SK-N-DZ (cell line): Measurements from ENCODE around the gene BTBD9.

Experiments used
- DNase-seq: peaks from one replicate; pipeline ENCODE4 v3.0.0-alpha.2; 2015; ENCODE audit warnings: low spot score

BTBD9 gene

GRCh38 chr6:38482466-38482865 lies 157.3 kb downstream of the BTBD9 start:
- peak; percentile 50 for DNase-seq

GRCh38 chr6:38481851-38482250 lies 157.9 kb downstream of the BTBD9 start:
- no peak for DNase-seq

- DNase-seq, result no peak
Observed at GRCh38 chr6:38481211-38481836, 158.4 kb downstream of the BTBD9 start.

GRCh38 chr6:38480036-38480435 lies 159.7 kb downstream of the BTBD9 start:
- no peak for DNase-seq

- DNase-seq, result no peak
Observed at GRCh38 chr6:38479331-38479730, 160.4 kb downstream of the BTBD9 start.

- no peak for DNase-seq
Observed at GRCh38 chr6:38477680-38478260, 162.0 kb downstream of the BTBD9 start.

GRCh38 chr6:38476888-38477287 lies 162.8 kb downstream of the BTBD9 start:
- DNase-seq, result no peak

- DNase-seq, result no peak
Observed at GRCh38 chr6:38476141-38476540, 163.6 kb downstream of the BTBD9 start.

GRCh38 chr6:38470548-38470947 lies 169.2 kb downstream of the BTBD9 start:
- DNase-seq, result no peak

GRCh38 chr6:38467566-38467965 lies 172.2 kb downstream of the BTBD9 start:
- DNase-seq, result no peak

GRCh38 chr6:38460186-38460585 lies 179.5 kb downstream of the BTBD9 start:
- DNase-seq, result no peak

GRCh38 chr6:38459291-38459690 lies 180.4 kb downstream of the BTBD9 start:
- DNase-seq, result no peak

GRCh38 chr6:38453861-38454260 lies 185.9 kb downstream of the BTBD9 start:
- DNase-seq, result no peak

GRCh38 chr6:38452816-38453660 lies 186.7 kb downstream of the BTBD9 start:
- no peak for DNase-seq

GRCh38 chr6:38450717-38451116 lies 189.0 kb downstream of the BTBD9 start:
- DNase-seq, result no peak

GRCh38 chr6:38445925-38446324 lies 193.8 kb downstream of the BTBD9 start:
- DNase-seq, result no peak

- no peak for DNase-seq
Observed at GRCh38 chr6:38445336-38445735, 194.4 kb downstream of the BTBD9 start.

GRCh38 chr6:38443352-38444144 lies 196.2 kb downstream of the BTBD9 start:
- DNase-seq, result peak; percentile 4

- no peak for DNase-seq
Observed at GRCh38 chr6:38438097-38438496, 201.6 kb downstream of the BTBD9 start.

GRCh38 chr6:38436726-38437465 lies 202.8 kb downstream of the BTBD9 start:
- no peak for DNase-seq

- no peak for DNase-seq
Observed at GRCh38 chr6:38435330-38435729, 204.4 kb downstream of the BTBD9 start.
